SK-N-SH (cell line): Measurements from ENCODE around the gene NUMB. TPM values are rescaled to one million over a fixed set of nuclear protein-coding genes. Genes with fewer than 3 reads are reported as not detected.
"Not testable (repeated sequence)": the region's sequence is repeated elsewhere in the genome, so short reads cannot be mapped to it uniquely, and the experiment has no call there.

ENCODE experiments used
- CTCF ChIA-PET: fragments of 300-600, 350-600 bp; formaldehyde crosslinking; extraction: SDS; loops from one replicate; lab custom pipeline; 2021; lab: Yijun Ruan, JAX
- POLR2A ChIA-PET: fragments of 350-600 bp; sonication (Branson Sonifier 250); formaldehyde crosslinking; extraction: SDS; loops from one replicate; lab custom pipeline; 2020; ENCODE audit warnings: antibody characterized with exemption, inconsistent platforms; lab: Yijun Ruan, JAX
- DNase-seq: peaks from one replicate; pipeline ENCODE4 v3.0.0; 2012
- H2AFZ ChIP-seq: fragments of 200-600 bp; sonication (generic); 2 replicates; pipeline ENCODE4 v1.8.1; 2016; ENCODE audit warnings: antibody characterized with exemption, mild to moderate bottlenecking, low read depth
- H3F3A ChIP-seq: fragments of 200-600 bp; sonication (generic); replicated peaks from 2 replicates; pipeline ENCODE3; 2016; ENCODE audit warnings: antibody characterized with exemption, mild to moderate bottlenecking; ENCODE audit not compliant: insufficient read depth
- H3K27ac ChIP-seq, 2 experiments: fragments of 200-500 bp in 1 of 2; fragments of 200-600 bp in 1 of 2; sonication (Bioruptor generic) in 1 of 2; sonication (generic), shearing (Covaris generic) in 1 of 2; 2 replicates each; pipeline versions ENCODE4 v1.5.1 to v1.6.1; 2014 to 2016; ENCODE audit warnings: low read depth in 2 of 2, inconsistent platforms in 1 of 2, low read length in 1 of 2, mild to moderate bottlenecking in 1 of 2, mixed read lengths in 1 of 2
- H3K27me3 ChIP-seq: fragments of 200-600 bp; sonication (generic), shearing (Covaris generic); 2 replicates; pipeline ENCODE4 v1.6.1; 2016; ENCODE audit warnings: mixed run types; ENCODE audit not compliant: insufficient read depth
- H3K36me3 ChIP-seq, 2 experiments: fragments of 200-500 bp in 1 of 2; fragments of 200-600 bp in 1 of 2; sonication (Bioruptor generic) in 1 of 2; sonication (generic) in 1 of 2; replicated peaks in 1 of 2; 2 replicates each; pipeline versions ENCODE3 to v1.5.1; 2014 to 2016; ENCODE audit warnings: low read length in 1 of 2, mild to moderate bottlenecking in 1 of 2; ENCODE audit not compliant: insufficient read depth in 2 of 2, control insufficient read depth in 1 of 2
- H3K4me1 ChIP-seq, 2 experiments: fragments of 200-500 bp in 1 of 2; fragments of 200-600 bp in 1 of 2; sonication (Bioruptor generic) in 1 of 2; sonication (generic), shearing (Covaris generic) in 1 of 2; 2 replicates each; pipeline versions ENCODE4 v1.5.1 to v1.6.1; 2014 to 2016; ENCODE audit warnings: low read depth in 1 of 2, low read length in 1 of 2, mixed run types in 1 of 2; ENCODE audit not compliant: insufficient read depth in 2 of 2, control insufficient read depth in 1 of 2
- H3K4me2 ChIP-seq: fragments of 200-600 bp; sonication (generic), shearing (Covaris generic); 2 replicates; pipeline ENCODE4 v1.6.1; 2017; ENCODE audit warnings: mixed run types
- H3K4me3 ChIP-seq, 2 experiments: fragments of 200-500 bp in 1 of 2; fragments of 200-600 bp in 1 of 2; sonication (Bioruptor generic) in 1 of 2; sonication (generic), shearing (Covaris generic) in 1 of 2; 2 replicates each; pipeline versions ENCODE4 v1.5.1 to v1.8.1; 2014 to 2016; ENCODE audit warnings: low read depth in 2 of 2, inconsistent platforms in 1 of 2, low read length in 1 of 2, mild to moderate bottlenecking in 1 of 2, mixed read lengths in 1 of 2, moderate library complexity in 1 of 2
- H3K79me2 ChIP-seq: fragments of 200-600 bp; sonication (generic); 2 replicates; pipeline ENCODE4 v1.8.1; 2017; ENCODE audit warnings: mild to moderate bottlenecking; ENCODE audit not compliant: insufficient read depth
- H3K9ac ChIP-seq: fragments of 200-600 bp; sonication (generic); 2 replicates; pipeline ENCODE4 v1.6.1; 2017; ENCODE audit warnings: mixed run types
- H3K9me2 ChIP-seq: fragments of 200-600 bp; sonication (generic); 2 replicates; pipeline ENCODE4 v1.6.1; 2017; ENCODE audit warnings: mixed run types
- H3K9me3 ChIP-seq: fragments of 200-600 bp; sonication (generic); 2 replicates; pipeline ENCODE4 v1.6.1; 2017; ENCODE audit warnings: mixed run types, mild to moderate bottlenecking, moderate library complexity
- H4K20me1 ChIP-seq: fragments of 200-600 bp; sonication (generic); 2 replicates; pipeline ENCODE4 v1.6.1; 2017; ENCODE audit warnings: mild to moderate bottlenecking, mixed run types; ENCODE audit not compliant: insufficient read depth
- CHD2 ChIP-seq: fragments of 150-350 bp; IDR thresholded peaks from 2 replicates; pipeline ENCODE4 v1.6.1; 2018; ENCODE audit warnings: low read length; ENCODE audit not compliant: partially characterized antibody
- EZH2phosphoT487 ChIP-seq: fragments of 200-600 bp; sonication (generic); IDR thresholded peaks from 2 replicates; pipeline ENCODE4 v1.6.1; 2017; ENCODE audit warnings: low read depth, mixed run types, mild to moderate bottlenecking, antibody characterized with exemption, moderate library complexity, borderline replicate concordance
- FOSL2 ChIP-seq: IDR thresholded peaks from 2 replicates; pipeline ENCODE4 v1.4.0; 2012; ENCODE audit warnings: low read depth, mild to moderate bottlenecking, moderate library complexity, borderline replicate concordance
- FOXJ3 ChIP-seq: sonication (generic); formaldehyde crosslinking; IDR thresholded peaks from 2 replicates; pipeline ENCODE4 v1.5.1; 2020; ENCODE audit warnings: mild to moderate bottlenecking, missing genetic modification reagents
- GABPA ChIP-seq: IDR thresholded peaks from 2 replicates; pipeline ENCODE4 v1.4.0; 2012; ENCODE audit warnings: low read depth, mild to moderate bottlenecking
- GATA2 ChIP-seq: sonication (generic); formaldehyde crosslinking; IDR thresholded peaks from 2 replicates; pipeline ENCODE4 v1.5.0; 2020; ENCODE audit warnings: mild to moderate bottlenecking, missing genetic modification reagents
- IRF3 ChIP-seq: fragments of 150-350 bp; IDR thresholded peaks from 2 replicates; pipeline ENCODE4 v1.6.1; 2016; ENCODE audit warnings: mild to moderate bottlenecking, low read depth, low read length
- MEF2A ChIP-seq: IDR thresholded peaks from 2 replicates; pipeline ENCODE4 v1.4.0; 2012; ENCODE audit warnings: low read depth, borderline replicate concordance
- MXI1 ChIP-seq: IDR thresholded peaks from 2 replicates; pipeline ENCODE4 v1.6.1; 2012; ENCODE audit warnings: mild to moderate bottlenecking, low read depth, low read length, improper control_type of control experiment
- POLR2AphosphoS5 ChIP-seq: IDR thresholded peaks from 2 replicates; pipeline ENCODE4 v1.6.1; 2012; ENCODE audit warnings: low read depth, low read length
- RAD21 ChIP-seq: IDR thresholded peaks from 2 replicates; pipeline ENCODE4 v1.6.1; 2012; ENCODE audit warnings: mild to moderate bottlenecking, low read length
- RCOR1 ChIP-seq: fragments of 150-350 bp; IDR thresholded peaks from 2 replicates; pipeline ENCODE4 v1.6.1; 2017; ENCODE audit warnings: antibody characterized with exemption, low read length
- REST ChIP-seq: IDR thresholded peaks from 2 replicates; pipeline ENCODE4 v1.6.1; 2012; ENCODE audit warnings: mild to moderate bottlenecking, low read depth, low read length, moderate library complexity
- SIN3A ChIP-seq: IDR thresholded peaks from 2 replicates; pipeline ENCODE4 v1.6.1; 2012; ENCODE audit warnings: low read depth, mild to moderate bottlenecking, low read length, moderate library complexity, borderline replicate concordance
- SMC3 ChIP-seq: IDR thresholded peaks from 2 replicates; pipeline ENCODE4 v1.6.1; 2012; ENCODE audit warnings: low read depth, low read length, improper control_type of control experiment
- TAF1 ChIP-seq: IDR thresholded peaks from 2 replicates; pipeline ENCODE4 v1.6.1; 2012; ENCODE audit warnings: low read depth, mild to moderate bottlenecking, low read length, moderate library complexity, borderline replicate concordance
- USF1 ChIP-seq: IDR thresholded peaks from 2 replicates; pipeline ENCODE4 v1.4.0; 2012; ENCODE audit warnings: low read depth, borderline replicate concordance
- WGBS: methylation state at CpG from one replicate; pipeline ENCODE4 v1.1.6; 2017; ENCODE audit warnings: low lambda C conversion rate; 5-methylcytosine and 5-hydroxymethylcytosine counted together
- polyA plus RNA-seq, 3 experiments: library from polyadenylated mRNA; depleted of rRNA; stranded (reverse); fragments of >200 nt; gene quantifications; 2 replicates each; pipeline ENCODE4 v1.2.3, GENCODE V29; 2012

NUMB gene
- polyA plus RNA-seq, 1 of the 3 experiments (the other 2 are of a cell fraction), result 58.4 TPM

- no peak overlapping the region for H3K4me3 ChIP-seq
- TF ChIP-seq CHD2 (no peak), TAF1 (no peak), SMC3 (no peak), MXI1 (no peak), GATA2 (CRISPR knock-in tag) (no peak), MEF2A (no peak), POLR2AphosphoS5 (no peak)
- no peak overlapping the region for H2AFZ ChIP-seq
Observed at GRCh38 chr14:73422515-73422914, 35.8 kb downstream of the NUMB start.

GRCh38 chr14:73418227-73418626, 40.1 kb downstream of the NUMB start:
- Histone ChIP-seq H3K27ac (no peak overlapping the region), H3F3A (no peaks in the 10 kb centered on the region), H3K27me3 (no peaks in the 10 kb centered on the region), H3K4me2 (no peak overlapping the region), H3K9me2 (no peaks in the 10 kb centered on the region), H3K4me1 (no peaks in the 10 kb centered on the region), H3K9ac (no peak overlapping the region), H3K9me3 (no peaks in the 10 kb centered on the region), H3K4me3 (no peak overlapping the region), H3K79me2 (peaks cover 99% of the 10 kb centered on the region), H4K20me1 (peaks cover 28% of the 10 kb centered on the region), H3K36me3 (peaks cover 0 to 14% of the 10 kb centered on the region in 2 experiments), H2AFZ (no peak overlapping the region)
- ChIA-PET CTCF (no interaction called here), POLR2A (no interaction called here)
- 93% methylated on average over 3 of the region's 3 CpGs for WGBS
- DNase-seq, result no peak
- TF ChIP-seq RCOR1 (no peak), IRF3 (no peak), MXI1 (no peak), FOSL2 (no peak), SIN3A (no peak), RAD21 (no peak), TAF1 (no peak), CHD2 (no peak), EZH2phosphoT487 (no peak), GABPA (no peak), USF1 (no peak), FOXJ3 (CRISPR knock-in tag) (no peak), REST (no peak)

More at GRCh38 chr14:73422515-73422914, 35.8 kb downstream of the NUMB start:
- Histone ChIP-seq H3K79me2 (peaks cover 98% of the 10 kb centered on the region), H3K9me2 (no peaks in the 10 kb centered on the region), H3K27ac (no peak overlapping the region), H3K9ac (no peak overlapping the region), H4K20me1 (peaks cover 48% of the 10 kb centered on the region), H3K4me1 (peaks cover 0 to 4% of the 10 kb centered on the region in 2 experiments; a peak in 1 of 4 replicates), H3F3A (no peaks in the 10 kb centered on the region), H3K27me3 (no peaks in the 10 kb centered on the region), H3K9me3 (no peaks in the 10 kb centered on the region), H3K36me3 (peaks cover 0 to 17% of the 10 kb centered on the region in 2 experiments), H3K4me2 (no peak overlapping the region)
- POLR2A ChIA-PET, result no interaction called here
- CTCF ChIA-PET, result interaction anchor here (0.5 kb wide), 1 partner anchor 77 kb away, joined by 3 read pairs; no protein-coding TSS in a partner anchor
- no peak for DNase-seq
- WGBS, result 74% methylated on average over 4 of the region's 4 CpGs

- H3K9ac ChIP-seq, H3K27ac ChIP-seq, H3K4me1 ChIP-seq, CTCF ChIA-PET, H3K27me3 ChIP-seq, DNase-seq, POLR2A ChIA-PET, H3K4me2 ChIP-seq, H3K4me3 ChIP-seq, H3K9me2 ChIP-seq, H2AFZ ChIP-seq, H3K9me3 ChIP-seq: not testable (repeated sequence)
- WGBS, result 79% methylated on average over 3 of the region's 3 CpGs
- peaks cover 44% of the 10 kb centered on the region for H3K79me2 ChIP-seq
- H3K36me3 ChIP-seq, result peaks cover 10 to 29% of the 10 kb centered on the region in 2 experiments
- peaks cover 16% of the 10 kb centered on the region; the same call in 1 of the 2 replicates for H4K20me1 ChIP-seq
- peaks cover 18% of the 10 kb centered on the region for H3F3A ChIP-seq
Observed at GRCh38 chr14:73406248-73406647, 52.1 kb downstream of the NUMB start.
